Measurements from ENCODE around the gene TMEM232.
"Not testable (repeated sequence)": the region's sequence is repeated elsewhere in the genome, so short reads cannot be mapped to it uniquely, and the experiment has no call there.

Gene TMEM232

GRCh38 chr5:110618941-110619340 is 107.5 kb downstream of the TMEM232 start:
- no peak for FAIRE-seq

GRCh38 chr5:110616009-110616408 is 110.5 kb downstream of the TMEM232 start:
- no peak for FAIRE-seq

DNA sequence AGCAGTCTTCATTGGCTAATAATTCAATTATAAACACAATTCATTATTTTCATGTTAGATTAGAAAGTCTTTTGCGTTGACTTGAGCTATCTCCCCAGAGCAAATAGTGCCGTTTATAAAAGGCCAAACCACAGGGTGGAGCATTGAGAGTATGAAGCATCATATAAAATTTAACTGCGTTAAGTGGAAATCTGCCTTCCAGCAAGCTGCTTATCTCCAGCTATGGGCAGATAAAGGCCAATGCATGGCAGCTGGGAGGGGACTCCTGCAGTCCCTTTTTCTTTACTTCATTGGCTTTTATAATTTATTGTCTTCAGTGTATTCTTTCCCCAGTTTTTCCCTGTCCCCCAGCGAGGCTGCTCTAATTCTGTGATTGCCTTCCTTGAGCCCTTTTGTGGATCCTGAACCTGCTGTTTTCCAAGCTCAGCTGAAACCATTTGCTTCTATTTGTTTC is 113.7 kb downstream of the TMEM232 start:
- no peak for FAIRE-seq

- FAIRE-seq: no peak
Observed at GRCh38 chr5:110611817-110612216, 114.7 kb downstream of the TMEM232 start.

- FAIRE-seq: no peak
Observed at GRCh38 chr5:110594866-110595265, 131.6 kb downstream of the TMEM232 start.

GRCh38 chr5:110590187-110590586 is 136.3 kb downstream of the TMEM232 start:
- no peak for FAIRE-seq

DNA sequence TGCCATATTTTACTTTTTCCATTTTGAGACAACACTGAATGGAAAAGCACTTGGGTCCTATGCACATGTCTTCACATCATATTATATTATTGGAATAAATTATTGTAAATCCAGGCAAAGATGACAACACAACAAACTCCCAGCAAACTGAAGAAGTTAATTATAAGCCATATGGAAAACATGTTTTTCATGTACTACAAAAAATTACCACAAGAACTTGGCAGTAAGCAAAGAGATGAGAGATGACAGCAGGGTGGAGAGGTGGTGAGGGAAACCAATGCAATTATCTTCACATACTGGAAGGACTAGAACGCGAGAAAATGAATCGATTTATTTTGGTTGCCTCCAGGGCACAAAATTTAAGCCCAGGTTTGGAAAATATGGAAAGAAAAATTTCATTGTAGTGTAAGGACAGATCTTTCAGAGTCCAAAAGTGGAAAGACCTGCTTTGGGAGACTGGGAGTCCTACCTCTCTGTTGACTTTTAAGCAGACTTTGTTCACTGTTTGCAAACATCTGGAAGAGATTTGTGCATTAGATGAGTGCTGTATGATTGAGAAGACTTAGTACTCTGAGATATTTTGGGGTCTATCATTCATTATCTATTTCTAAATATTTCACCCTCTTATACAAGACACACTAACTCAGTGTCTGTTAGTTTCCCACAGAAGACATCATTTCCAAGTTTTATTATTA is 138.0 kb downstream of the TMEM232 start:
- no peak for FAIRE-seq

- FAIRE-seq: no peak
Observed at GRCh38 chr5:110580625-110581024, 145.8 kb downstream of the TMEM232 start.

GRCh38 chr5:110572729-110573128 is 153.7 kb downstream of the TMEM232 start:
- no peak for FAIRE-seq

- FAIRE-seq: no peak
Observed at GRCh38 chr5:110562191-110562590, 164.3 kb downstream of the TMEM232 start.

- no peak for FAIRE-seq
Observed at GRCh38 chr5:110561510-110561909, 165.0 kb downstream of the TMEM232 start.

DNA sequence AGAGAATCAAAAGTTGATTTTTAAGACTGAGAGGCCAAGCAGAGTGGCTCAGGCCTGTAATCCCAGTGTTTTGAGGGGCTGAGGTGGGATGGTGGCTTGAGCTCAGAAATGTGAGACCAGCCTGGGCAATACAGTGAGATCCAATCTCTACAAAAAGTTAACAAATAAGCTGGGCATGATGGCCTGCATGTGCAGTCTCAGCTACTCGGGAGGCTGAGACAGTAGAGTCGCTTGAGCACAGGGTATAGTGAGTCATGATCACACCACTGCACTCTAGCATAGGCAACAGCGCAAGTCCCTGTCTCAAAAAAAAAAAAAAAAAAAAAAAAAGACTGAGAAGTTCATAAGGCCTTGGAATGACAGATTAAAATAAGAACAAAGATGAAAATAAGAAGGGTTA is 177.2 kb downstream of the TMEM232 start:
- FAIRE-seq: no peak

DNA sequence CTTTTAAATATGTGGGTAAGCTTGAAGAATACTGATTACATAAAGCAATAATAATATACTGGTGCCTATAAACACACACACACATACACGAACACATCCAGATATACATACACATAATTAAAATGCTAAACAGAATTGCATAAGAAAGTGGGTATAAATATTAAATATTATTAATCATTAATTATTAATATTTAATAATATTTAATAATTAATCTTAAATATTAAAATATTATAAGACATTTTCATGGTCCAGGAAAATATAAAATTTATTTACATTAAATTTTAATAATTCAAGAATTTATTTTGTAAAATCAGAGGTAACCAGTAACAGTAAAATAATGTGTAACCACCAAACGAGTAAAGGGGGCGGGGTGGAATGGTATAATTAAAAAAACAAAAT is 178.3 kb downstream of the TMEM232 start:
- FAIRE-seq: peak; percentile 84

- no peak for FAIRE-seq
Observed at GRCh38 chr5:110547495-110547894, 179.0 kb downstream of the TMEM232 start.

DNA sequence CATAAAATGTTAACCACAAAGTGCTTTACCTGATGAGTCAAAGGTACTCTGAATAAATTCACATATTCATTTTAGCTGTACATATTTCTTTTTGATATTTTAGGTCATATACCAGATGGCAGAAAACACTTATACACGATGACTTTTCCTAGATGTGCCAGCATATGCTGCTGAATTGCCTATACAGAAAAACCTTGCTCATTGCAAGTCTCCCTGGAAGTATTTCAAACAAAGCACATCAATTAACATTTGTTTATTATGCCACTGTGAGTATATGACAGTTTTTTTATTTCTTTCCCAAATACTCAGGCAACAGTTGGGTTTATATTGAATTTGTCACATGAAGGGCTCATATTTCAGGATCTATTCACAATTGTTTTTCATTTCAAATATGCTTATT is 180.8 kb downstream of the TMEM232 start:
- no peak for FAIRE-seq

- FAIRE-seq: no peak
Observed at GRCh38 chr5:110544603-110545002, 181.9 kb downstream of the TMEM232 start.

GRCh38 chr5:110542949-110543348 is 183.5 kb downstream of the TMEM232 start:
- no peak for FAIRE-seq

- FAIRE-seq: no peak
Observed at GRCh38 chr5:110536120-110537115, 190.1 kb downstream of the TMEM232 start.

- not testable (repeated sequence) for FAIRE-seq
Observed at GRCh38 chr5:110535146-110535545, 191.3 kb downstream of the TMEM232 start.

DNA sequence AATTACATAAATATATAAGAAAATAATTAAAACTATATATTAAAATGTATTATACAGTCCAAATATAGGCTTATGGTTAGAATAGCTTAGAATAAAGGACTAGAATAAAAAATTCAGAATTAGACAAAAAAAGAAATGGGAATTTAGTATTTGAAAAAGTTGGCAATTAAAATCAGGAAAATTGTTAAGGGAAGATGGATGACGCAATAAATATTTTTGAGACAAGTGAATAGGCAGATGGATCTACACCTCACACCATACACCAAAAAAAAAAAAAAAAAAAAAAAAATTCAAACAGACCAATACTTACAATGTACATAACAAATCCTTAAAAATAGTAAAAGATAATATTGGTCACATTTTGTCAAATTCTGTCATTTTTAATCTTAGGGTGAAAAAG is 200.7 kb downstream of the TMEM232 start:
- no peak for FAIRE-seq

GRCh38 chr5:110517396-110517795 is 209.1 kb downstream of the TMEM232 start:
- no peak for FAIRE-seq

GRCh38 chr5:110514030-110514429 is 212.4 kb downstream of the TMEM232 start:
- FAIRE-seq: no peak

GRCh38 chr5:110512266-110512665 is 214.2 kb downstream of the TMEM232 start:
- no peak for FAIRE-seq

GRCh38 chr5:110510146-110510545 is 216.3 kb downstream of the TMEM232 start:
- no peak for FAIRE-seq

Measured in G401.6 (cell line).